Activated T-cell treated with anti-CD3 and anti-CD28 coated beads for 48 hours (primary cell): ENCODE results near the gene DCC.

Source experiments
- DNase-seq: peaks from one replicate; pipeline ENCODE4 v3.0.0-alpha.2; 2020; ENCODE audit warnings: low read depth

The DCC gene

GRCh38 chr18:52510139-52510538 is 170.1 kb downstream of the DCC start:
- no peak for DNase-seq

GRCh38 chr18:52518086-52518485 is 178.1 kb downstream of the DCC start:
- no peak for DNase-seq

- no peak for DNase-seq
Observed at GRCh38 chr18:52519021-52519420, 179.0 kb downstream of the DCC start.

GRCh38 chr18:52523566-52523965 is 183.6 kb downstream of the DCC start:
- no peak for DNase-seq

- no peak for DNase-seq
Observed at GRCh38 chr18:52531836-52532235, 191.8 kb downstream of the DCC start.

GRCh38 chr18:52536039-52536438 is 196.0 kb downstream of the DCC start:
- DNase-seq = no peak

GRCh38 chr18:52537261-52537660 is 197.3 kb downstream of the DCC start:
- no peak for DNase-seq

- no peak for DNase-seq
Observed at GRCh38 chr18:52541056-52541455, 201.1 kb downstream of the DCC start.

- no peak for DNase-seq
Observed at GRCh38 chr18:52544086-52544485, 204.1 kb downstream of the DCC start.

- DNase-seq = no peak
Observed at GRCh38 chr18:52546686-52547346, 206.8 kb downstream of the DCC start.

- DNase-seq = no peak
Observed at GRCh38 chr18:52553441-52553840, 213.4 kb downstream of the DCC start.

GRCh38 chr18:52554180-52554579 is 214.2 kb downstream of the DCC start:
- no peak for DNase-seq

GRCh38 chr18:52567360-52567759 is 227.4 kb downstream of the DCC start:
- DNase-seq = no peak

GRCh38 chr18:52569492-52569891 is 229.5 kb downstream of the DCC start:
- no peak for DNase-seq

- no peak for DNase-seq
Observed at GRCh38 chr18:52570975-52571374, 231.0 kb downstream of the DCC start.

GRCh38 chr18:52572036-52573000 is 232.3 kb downstream of the DCC start:
- no peak for DNase-seq

GRCh38 chr18:52577795-52578194 is 237.8 kb downstream of the DCC start:
- DNase-seq = no peak

- no peak for DNase-seq
Observed at GRCh38 chr18:52582061-52582460, 242.1 kb downstream of the DCC start.

GRCh38 chr18:52582516-52582915 is 242.5 kb downstream of the DCC start:
- DNase-seq = no peak

GRCh38 chr18:52588931-52589330 is 248.9 kb downstream of the DCC start:
- no peak for DNase-seq

GRCh38 chr18:52596748-52597435 is 256.9 kb downstream of the DCC start:
- DNase-seq = no peak

- no peak for DNase-seq
Observed at GRCh38 chr18:52598921-52599320, 258.9 kb downstream of the DCC start.

- DNase-seq = no peak
Observed at GRCh38 chr18:52602820-52603219, 262.8 kb downstream of the DCC start.
